ENCODE results near the gene PGLYRP3.

PGLYRP3 gene

GRCh38 chr1:153305682-153306081, 7.1 kb downstream of the PGLYRP3 start:
- CTCF ChIA-PET, result interaction anchor here (0.7 kb wide), 1 partner anchor 42 kb away, joined by 3 read pairs; no protein-coding TSS in a partner anchor

GRCh38 chr1:153302308-153302707, 10.4 kb downstream of the PGLYRP3 start:
- TF ChIP-seq CTCF (conservative IDR thresholded peaks at IDR 0.05; ENCODE audit: low read depth), result no peak
- ChIA-PET CTCF (no interaction called here), POLR2A (ENCODE audit: low non-redundant PET) (no interaction called here)
- H3K27ac ChIP-seq, result no peak overlapping the region
- DNase-seq (ENCODE audit: low spot score), result no peak

More at GRCh38 chr1:153305682-153306081, 7.1 kb downstream of the PGLYRP3 start:
- DNase-seq (ENCODE audit: low spot score), result no peak
- TF ChIP-seq CTCF (conservative IDR thresholded peaks at IDR 0.05; ENCODE audit: low read depth), result no peak
- POLR2A ChIA-PET (ENCODE audit: low non-redundant PET), result no interaction called here
- no peak overlapping the region for H3K27ac ChIP-seq

- no peak overlapping the region for H3K27ac ChIP-seq
- no peak for TF ChIP-seq CTCF (conservative IDR thresholded peaks at IDR 0.05; ENCODE audit: low read depth)
- ChIA-PET POLR2A (ENCODE audit: low non-redundant PET) (no interaction called here), CTCF (no interaction called here)
- DNase-seq (ENCODE audit: low spot score), result no peak
Measured at GRCh38 chr1:153293851-153294250, 18.9 kb downstream of the PGLYRP3 start.

- DNase-seq (ENCODE audit: low spot score), result no peak
- ChIA-PET CTCF (interaction anchor here (0.6 kb wide), 1 partner anchor 364 kb away, joined by 3 read pairs; no protein-coding TSS in a partner anchor), POLR2A (ENCODE audit: low non-redundant PET) (no interaction called here)
- no peak for TF ChIP-seq CTCF (conservative IDR thresholded peaks at IDR 0.05; ENCODE audit: low read depth)
- no peak overlapping the region for H3K27ac ChIP-seq
Measured at GRCh38 chr1:153293480-153293775, 19.3 kb downstream of the PGLYRP3 start.

GRCh38 chr1:153292740-153293479, 19.8 kb downstream of the PGLYRP3 start:
- no peak overlapping the region for H3K27ac ChIP-seq
- no peak for DNase-seq (ENCODE audit: low spot score)
- ChIA-PET POLR2A (ENCODE audit: low non-redundant PET) (no interaction called here), CTCF (interaction anchor here (0.6 to 1.0 kb wide), 3 partner anchors 38 to 819 kb away, joined by 3 read pairs; no protein-coding TSS in a partner anchor)
- TF ChIP-seq CTCF (conservative IDR thresholded peaks at IDR 0.05; ENCODE audit: low read depth), result no peak

- H3K27ac ChIP-seq, result no peak overlapping the region
- POLR2A ChIA-PET (ENCODE audit: low non-redundant PET), result no interaction called here
- DNase-seq (ENCODE audit: low spot score), result no peak
- CTCF ChIA-PET, result interaction anchor here (0.6 to 1.0 kb wide), 2 partner anchors 37 to 339 kb away, joined by 3 read pairs; no protein-coding TSS in a partner anchor
- no peak for TF ChIP-seq CTCF (conservative IDR thresholded peaks at IDR 0.05; ENCODE audit: low read depth)
Measured at GRCh38 chr1:153292185-153292584, 20.6 kb downstream of the PGLYRP3 start.
